HG03520 (cell line): ENCODE measurements around the gene OR52B2.
"Not testable (repeated sequence)": the region's sequence is repeated elsewhere in the genome, so short reads cannot be mapped to it uniquely, and the experiment has no call there.

ENCODE experiments used
- ATAC-seq: cut with Tn5 transposase; IDR thresholded peaks from one replicate; pipeline ENCODE4 v1.9.1; 2021; ENCODE audit warnings: mild to moderate bottlenecking, moderate library complexity; ENCODE audit not compliant: unreplicated experiment

The OR52B2 gene

DNA sequence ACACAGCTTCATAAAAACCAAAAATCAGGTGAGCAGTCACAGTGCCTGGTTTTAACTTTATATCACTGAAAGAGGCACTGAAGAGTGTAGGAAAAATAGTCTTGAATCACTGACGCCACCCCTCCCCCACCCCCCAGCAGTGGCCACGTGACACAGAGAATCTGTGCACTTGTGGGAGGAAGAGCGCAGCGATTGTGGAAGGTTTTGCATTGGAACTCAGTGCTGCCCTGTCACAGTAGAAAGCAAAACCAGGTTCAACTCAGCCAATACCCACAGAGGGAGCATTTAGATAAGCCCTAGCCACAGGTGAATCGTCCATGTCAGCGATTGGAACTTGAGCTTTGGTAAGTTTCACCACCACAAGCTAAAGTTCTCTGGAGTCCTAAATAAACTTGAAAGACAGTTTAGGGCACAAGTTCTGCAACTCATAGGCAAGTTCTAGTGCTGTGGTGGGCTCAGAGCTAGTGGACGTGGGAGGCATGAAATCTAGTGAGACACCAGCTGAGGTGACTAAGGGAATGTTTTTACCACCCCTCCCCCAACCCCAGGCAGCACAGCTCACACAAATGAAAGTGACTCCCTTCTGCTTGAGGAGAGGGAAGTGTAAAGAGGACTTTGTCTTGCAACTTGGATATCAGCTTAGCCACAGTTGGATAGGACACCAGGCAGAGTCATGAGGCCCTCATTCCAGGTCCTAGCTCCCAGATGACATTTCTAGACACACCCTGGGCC is 13.3 kb downstream of the OR52B2 start:
- ATAC-seq: no peak

- ATAC-seq: no peak
Measured at GRCh38 chr11:6152126-6152525, 18.0 kb downstream of the OR52B2 start.

- ATAC-seq: no peak
Measured at GRCh38 chr11:6151117-6151516, 19.0 kb downstream of the OR52B2 start.

GRCh38 chr11:6143737-6144136 is 26.4 kb downstream of the OR52B2 start:
- ATAC-seq: not testable (repeated sequence)

DNA sequence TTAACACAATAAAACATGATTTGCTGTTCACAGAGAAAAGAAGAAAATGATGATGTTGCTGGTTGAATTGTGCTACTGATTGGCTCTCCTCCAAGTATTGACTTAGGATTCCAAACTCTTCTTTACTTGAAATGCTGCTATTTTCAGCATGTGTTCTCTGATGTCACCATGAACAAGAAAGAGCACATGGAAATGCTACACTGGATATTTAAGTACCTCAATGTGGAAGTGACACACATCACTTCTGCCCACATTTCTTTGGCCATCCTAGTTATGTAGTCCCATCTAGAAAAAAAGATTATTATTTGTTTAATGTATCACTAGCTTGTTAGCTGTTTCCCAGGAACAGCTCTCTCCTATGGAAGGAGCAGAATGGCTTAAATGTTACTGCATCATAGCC is 27.2 kb downstream of the OR52B2 start:
- no peak for ATAC-seq

GRCh38 chr11:6135936-6136335 is 34.2 kb downstream of the OR52B2 start:
- ATAC-seq: not testable (repeated sequence)

DNA sequence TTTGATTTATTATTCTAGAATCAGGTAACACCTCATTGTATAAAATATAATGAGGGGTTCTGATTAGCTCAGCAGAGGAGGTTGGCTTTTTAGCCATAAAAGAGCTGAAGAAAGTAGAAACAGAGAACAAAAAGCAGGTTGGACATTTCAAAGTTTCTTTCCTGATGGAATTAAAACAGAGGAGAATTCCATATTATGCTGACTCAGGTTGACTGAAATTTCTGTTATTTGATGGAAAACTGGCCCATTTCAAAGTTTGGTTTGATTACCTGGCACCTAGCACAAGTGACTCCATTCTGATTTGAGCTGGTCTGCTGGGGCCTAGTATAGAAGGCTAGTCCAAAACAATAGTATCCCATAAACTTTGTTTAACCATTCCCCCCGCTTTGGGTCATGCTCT is 37.7 kb downstream of the OR52B2 start:
- ATAC-seq: no peak

GRCh38 chr11:6129635-6130034 is 40.5 kb downstream of the OR52B2 start:
- ATAC-seq: no peak

- ATAC-seq: no peak
Measured at GRCh38 chr11:6129011-6129410, 41.1 kb downstream of the OR52B2 start.

DNA sequence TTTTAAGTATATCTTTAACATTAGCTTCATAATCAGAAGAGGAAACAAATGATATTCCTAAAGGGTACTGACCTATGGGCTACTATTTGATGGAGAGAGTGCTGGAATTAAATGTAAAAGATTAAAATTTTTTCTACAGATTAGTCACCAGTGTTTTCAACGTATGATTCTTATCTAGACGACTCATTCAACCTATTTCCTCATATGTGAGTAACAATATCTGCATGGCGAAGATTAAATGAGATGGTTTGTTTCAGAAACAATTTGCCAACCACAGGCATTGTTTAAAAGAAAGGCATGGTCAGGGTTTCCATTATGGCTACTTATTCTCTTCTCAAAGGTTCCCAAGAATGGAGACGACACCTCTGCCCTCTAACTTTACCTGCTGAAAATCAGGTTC is 42.2 kb downstream of the OR52B2 start:
- no peak for ATAC-seq

GRCh38 chr11:6124245-6124644 is 45.9 kb downstream of the OR52B2 start:
- ATAC-seq: no peak
